ENCODE data around the gene VWA3B. TPM values are rescaled to one million over a fixed set of nuclear protein-coding genes. Genes with fewer than 3 reads are reported as not detected.

The VWA3B gene
- total RNA-seq, 1 donor from 2014 or later = not detected

DNA sequence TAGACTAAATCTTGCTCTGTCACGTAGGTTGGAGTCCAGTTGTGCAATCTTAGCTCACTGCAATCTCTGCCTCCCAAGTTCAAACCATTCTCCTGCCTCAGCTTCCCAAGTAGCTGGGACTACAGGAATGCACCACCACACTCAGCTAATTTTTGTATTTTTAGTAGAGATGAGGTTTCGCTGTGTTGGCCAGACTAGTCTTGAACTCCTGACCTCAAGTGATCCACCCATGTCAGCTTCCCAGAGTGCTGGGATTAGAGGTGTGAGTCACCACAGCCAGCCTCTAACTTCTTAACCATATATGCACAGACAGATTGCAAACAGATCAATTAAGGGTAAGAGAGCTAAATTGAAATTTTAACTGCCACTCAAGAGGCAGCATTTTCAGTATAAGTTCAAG is 237.2 kb downstream of the VWA3B start:
- intact Hi-C loops (cut with micrococcal nuclease) = no loop called here

DNA sequence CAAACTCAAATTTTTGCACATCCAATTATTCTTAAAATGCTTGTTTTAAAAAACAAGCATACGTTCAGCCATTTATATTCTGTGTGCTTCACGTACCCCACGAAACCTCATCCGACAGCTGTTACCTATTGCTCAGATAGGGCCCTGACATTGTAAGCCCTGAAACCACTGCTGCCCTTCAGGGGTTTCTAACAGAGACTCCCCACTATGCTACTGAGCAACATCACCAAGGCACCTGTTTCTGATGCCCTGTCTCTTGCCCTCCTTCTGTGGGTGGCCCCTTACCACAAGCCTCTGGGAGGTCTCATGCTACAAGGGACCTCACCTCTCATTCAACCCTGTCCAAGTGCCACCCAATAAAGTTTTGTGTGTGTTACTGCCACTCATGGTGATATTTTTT is 240.8 kb downstream of the VWA3B start:
- intact Hi-C loops (cut with micrococcal nuclease) = no loop called here

DNA sequence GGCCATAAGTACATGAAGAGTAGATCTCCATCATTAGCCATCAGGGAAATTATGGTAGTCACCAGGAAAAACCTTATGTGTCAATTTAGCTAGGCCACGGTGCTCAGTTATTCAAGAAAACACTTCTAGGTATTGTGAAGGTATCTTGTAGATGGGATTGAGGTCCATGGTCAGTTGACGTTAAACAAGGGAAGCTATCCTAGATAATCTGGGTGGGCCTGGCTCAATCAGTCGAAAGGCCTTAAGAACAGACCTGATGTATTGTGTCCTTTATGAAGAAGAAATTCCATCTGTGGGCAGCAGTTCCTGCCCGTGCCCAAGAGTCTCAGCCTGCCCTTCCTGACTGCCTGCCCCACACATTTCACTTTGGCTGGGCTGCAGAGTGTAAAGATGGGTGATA is 242.6 kb downstream of the VWA3B start:
- intact Hi-C loops (cut with micrococcal nuclease) = no loop called here

GRCh38 chr2:98332989-98333388 is 246.0 kb downstream of the VWA3B start:
- intact Hi-C loops (cut with micrococcal nuclease) = no loop called here

DNA sequence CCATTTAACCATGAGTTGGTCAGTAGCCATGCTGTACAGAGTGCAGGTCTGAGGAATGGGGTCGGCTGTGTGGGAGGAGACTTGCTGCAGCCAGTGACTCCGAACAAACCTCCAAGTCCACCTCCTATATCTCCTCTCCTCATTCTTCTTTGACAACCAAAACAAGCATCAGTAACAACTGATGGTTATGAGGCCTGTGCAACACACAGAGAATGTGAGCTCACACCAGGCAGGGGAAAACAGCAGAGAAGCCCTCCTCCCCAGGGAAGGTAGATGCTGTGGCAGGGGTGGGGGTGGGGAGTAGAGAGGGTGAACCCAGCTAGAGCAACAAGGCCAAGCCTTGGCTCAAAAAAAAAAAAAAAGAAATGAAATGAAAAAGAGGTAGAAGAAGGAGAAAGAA is 247.0 kb downstream of the VWA3B start:
- intact Hi-C loops (cut with micrococcal nuclease) = no loop called here

GRCh38 chr2:98334439-98335078 is 247.6 kb downstream of the VWA3B start:
- intact Hi-C loops (cut with micrococcal nuclease) = no loop called here

GRCh38 chr2:98335271-98335670 is 248.3 kb downstream of the VWA3B start:
- intact Hi-C loops (cut with micrococcal nuclease) = no loop called here

GRCh38 chr2:98341241-98341640 is 254.3 kb downstream of the VWA3B start:
- intact Hi-C loops (cut with micrococcal nuclease) = no loop called here

GRCh38 chr2:98343285-98343684 is 256.3 kb downstream of the VWA3B start:
- intact Hi-C loops (cut with micrococcal nuclease) = no loop called here

GRCh38 chr2:98346311-98347236 is 259.6 kb downstream of the VWA3B start, which contains the start of gene CNGA3:
CNGA3 (plus strand) TSS chr2:98346456; CDS start chr2:98369976, 23,520 bp downstream.
- intact Hi-C loops (cut with micrococcal nuclease) = no loop called here

DNA sequence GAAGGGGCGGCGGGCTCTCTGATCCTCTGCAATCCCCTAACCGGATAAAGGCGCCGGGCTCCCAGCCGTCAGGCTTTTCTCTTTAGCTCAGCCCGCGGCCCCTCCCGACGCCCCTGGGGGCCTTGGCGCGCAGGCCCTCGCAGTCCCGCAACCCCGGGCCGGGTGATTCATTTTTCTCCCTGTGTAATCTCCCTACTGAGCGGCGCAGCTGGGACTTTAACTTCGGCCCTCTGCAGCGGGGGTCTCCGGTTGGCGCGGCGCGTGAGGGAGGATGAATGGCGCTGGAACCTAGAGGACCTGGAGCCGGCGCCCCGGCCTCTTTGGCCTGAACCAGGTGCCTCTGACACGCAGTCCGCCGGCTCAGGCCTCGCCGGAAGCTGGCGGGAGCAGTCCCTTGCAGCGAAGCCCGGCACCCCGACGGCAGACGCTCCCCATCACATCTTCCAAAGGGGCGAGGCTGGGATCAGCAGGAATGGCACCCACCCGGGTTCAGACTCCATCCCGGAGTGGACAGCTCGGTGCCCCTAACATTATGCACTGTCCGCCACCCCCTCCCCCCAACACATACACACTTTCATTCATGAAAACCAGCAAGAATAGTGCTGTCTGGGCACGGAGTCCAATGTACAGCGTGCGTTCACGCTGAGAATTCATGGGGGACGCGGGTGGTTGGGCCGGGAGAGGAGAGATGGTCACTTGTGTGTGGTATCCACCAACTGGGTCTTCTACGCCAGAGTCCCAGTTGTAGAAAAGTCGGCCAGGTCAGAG is 260.5 kb downstream of the VWA3B start:
- intact Hi-C loops (cut with micrococcal nuclease) = no loop called here

- intact Hi-C loops (cut with micrococcal nuclease) = no loop called here
These were observed 261.1 kb downstream of the VWA3B start for GRCh38 chr2:98348066-98348561.

DNA sequence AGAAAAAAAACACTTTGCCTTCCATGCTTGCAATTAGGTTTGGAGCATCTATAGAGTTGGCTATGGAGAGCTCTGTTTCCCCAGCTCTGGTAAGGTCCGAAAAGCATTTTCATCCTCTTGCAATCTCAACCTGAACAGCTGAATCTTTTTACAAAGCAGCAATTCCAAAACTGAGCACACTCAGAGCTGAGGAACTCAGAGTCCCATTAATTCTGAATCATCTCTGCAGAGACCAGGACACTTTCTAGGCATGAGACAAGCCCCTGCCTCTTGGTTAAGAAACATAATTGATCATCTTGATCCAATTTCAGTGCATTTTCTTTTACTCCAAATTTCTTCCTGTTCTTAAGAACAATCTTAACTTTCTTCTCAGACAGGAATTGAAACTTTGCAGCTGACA is 263.4 kb downstream of the VWA3B start:
- intact Hi-C loops (cut with micrococcal nuclease) = no loop called here

- intact Hi-C loops (cut with micrococcal nuclease) = no loop called here
These were observed 268.9 kb downstream of the VWA3B start for GRCh38 chr2:98355881-98356280.

- intact Hi-C loops (cut with micrococcal nuclease) = no loop called here
These were observed 269.8 kb downstream of the VWA3B start for GRCh38 chr2:98356729-98357128.

DNA sequence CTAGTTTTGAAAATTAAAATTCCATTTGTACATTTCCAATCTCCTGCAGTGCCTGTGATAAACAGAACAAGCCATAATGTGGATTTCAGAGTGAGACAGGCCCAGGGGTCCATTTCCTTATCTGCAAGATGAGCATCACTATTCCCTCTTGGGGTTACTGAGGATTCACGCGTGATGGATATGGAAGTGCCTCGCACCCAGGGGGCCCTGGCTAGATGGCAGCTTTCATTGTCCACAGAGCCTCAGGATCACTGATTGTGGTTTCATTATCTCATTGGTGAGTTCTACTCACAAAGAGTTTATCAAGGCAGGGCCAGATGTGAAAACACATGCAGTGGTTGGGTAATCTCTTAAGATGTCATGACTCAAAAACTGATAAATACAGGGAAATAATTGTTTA is 270.9 kb downstream of the VWA3B start:
- intact Hi-C loops (cut with micrococcal nuclease) = no loop called here

GRCh38 chr2:98359986-98360385 is 273.0 kb downstream of the VWA3B start:
- intact Hi-C loops (cut with micrococcal nuclease) = no loop called here

All from T-helper 1 cell treated with Interleukin-12 subunit alpha and Interleukin-12 subunit beta and Interleukin-4 antibody, amounts not matched to agents 30 ng/mL and 1 ng/mL, for 36 hours (primary cell).